HEK293 (cell line): ENCODE results near the gene FKRP.

ENCODE experiments used
- BCL11A ChIP-seq: fragments of 450-650 bp; formaldehyde crosslinking; IDR thresholded peaks from 2 replicates; pipeline ENCODE4 v1.5.1; 2016; ENCODE audit warnings: low read depth, missing biosample characterization, missing genetic modification characterization
- KLF7 ChIP-seq: fragments of 450-650 bp; formaldehyde crosslinking; IDR thresholded peaks from 2 replicates; pipeline ENCODE4 v1.5.1; 2016; ENCODE audit warnings: missing biosample characterization, missing genetic modification characterization, borderline replicate concordance
- KLF9 ChIP-seq: fragments of 450-650 bp; formaldehyde crosslinking; IDR thresholded peaks from 2 replicates; pipeline ENCODE4 v1.5.1; 2016; ENCODE audit warnings: missing biosample characterization, missing genetic modification characterization, low read depth
- SP2 ChIP-seq: fragments of 450-650 bp; formaldehyde crosslinking; IDR thresholded peaks from 2 replicates; pipeline ENCODE4 v1.5.1; 2016; ENCODE audit warnings: missing biosample characterization, missing genetic modification characterization
- WT1 ChIP-seq: fragments of 450-650 bp; formaldehyde crosslinking; IDR thresholded peaks from 2 replicates; pipeline ENCODE4 v1.5.1; 2016; ENCODE audit warnings: missing biosample characterization, missing genetic modification characterization
- YY2 ChIP-seq: fragments of 450-650 bp; formaldehyde crosslinking; IDR thresholded peaks from 2 replicates; pipeline ENCODE4 v1.5.1; 2016; ENCODE audit warnings: missing biosample characterization, missing genetic modification characterization
- ZBTB6 ChIP-seq: fragments of 450-650 bp; formaldehyde crosslinking; IDR thresholded peaks from 2 replicates; pipeline ENCODE4 v1.5.1; 2017; ENCODE audit warnings: missing biosample characterization, missing genetic modification characterization
- ZNF174 ChIP-seq: fragments of 450-650 bp; formaldehyde crosslinking; IDR thresholded peaks from 2 replicates; pipeline ENCODE4 v1.5.0; 2017; ENCODE audit warnings: missing biosample characterization, mild to moderate bottlenecking, missing genetic modification characterization
- ZNF221 ChIP-seq: fragments of 450-650 bp; formaldehyde crosslinking; IDR thresholded peaks from 2 replicates; pipeline ENCODE4 v1.5.1; 2017; ENCODE audit warnings: missing biosample characterization, missing genetic modification characterization, borderline replicate concordance
- ZNF223 ChIP-seq: fragments of 450-650 bp; formaldehyde crosslinking; IDR thresholded peaks from 2 replicates; pipeline ENCODE4 v1.5.1; 2016; ENCODE audit warnings: missing biosample characterization, missing genetic modification characterization
- ZNF23 ChIP-seq: fragments of 450-650 bp; formaldehyde crosslinking; IDR thresholded peaks from 2 replicates; pipeline ENCODE4 v1.5.1; 2016; ENCODE audit warnings: missing biosample characterization, missing genetic modification characterization, borderline replicate concordance
- ZNF292 ChIP-seq: fragments of 450-650 bp; formaldehyde crosslinking; IDR thresholded peaks from 2 replicates; pipeline ENCODE4 v1.5.1; 2016; ENCODE audit warnings: low read depth, missing biosample characterization, missing genetic modification characterization, borderline replicate concordance
- ZNF335 ChIP-seq: fragments of 450-650 bp; formaldehyde crosslinking; conservative IDR thresholded peaks from 2 replicates; pipeline ENCODE4 v1.5.1; 2016; ENCODE audit warnings: missing biosample characterization, missing genetic modification characterization
- ZNF341 ChIP-seq: fragments of 450-650 bp; formaldehyde crosslinking; IDR thresholded peaks from 2 replicates; pipeline ENCODE4; 2016; ENCODE audit warnings: low read depth, missing biosample characterization, missing genetic modification characterization
- ZNF416 ChIP-seq: fragments of 450-650 bp; formaldehyde crosslinking; IDR thresholded peaks from 2 replicates; pipeline ENCODE4 v1.5.1; 2016; ENCODE audit warnings: missing biosample characterization, missing genetic modification characterization
- ZNF561 ChIP-seq: fragments of 450-650 bp; IDR thresholded peaks from 2 replicates; pipeline ENCODE4 v1.5.1; 2018; ENCODE audit warnings: missing biosample characterization, missing genetic modification characterization, borderline replicate concordance
- ZNF623 ChIP-seq: fragments of 450-650 bp; formaldehyde crosslinking; IDR thresholded peaks from 2 replicates; pipeline ENCODE4 v1.5.1; 2016; ENCODE audit warnings: missing biosample characterization, missing genetic modification characterization
- ZNF626 ChIP-seq: fragments of 450-650 bp; sonication (Bioruptor Pico); formaldehyde crosslinking; IDR thresholded peaks from 2 replicates; pipeline ENCODE4 v1.5.1; 2018; ENCODE audit warnings: missing biosample characterization, missing genetic modification characterization, inconsistent platforms
- ZNF768 ChIP-seq: fragments of 450-650 bp; formaldehyde crosslinking; IDR thresholded peaks from 2 replicates; pipeline ENCODE4 v1.5.1; 2018; ENCODE audit warnings: missing biosample characterization, mild to moderate bottlenecking, missing genetic modification characterization
- ZSCAN23 ChIP-seq: fragments of 450-650 bp; formaldehyde crosslinking; IDR thresholded peaks from 2 replicates; pipeline ENCODE4 v1.5.1; 2016; ENCODE audit warnings: missing biosample characterization, missing genetic modification characterization
- TF ChIP-seq, protein P1 (sequence below): fragments of 450-650 bp; formaldehyde crosslinking; IDR thresholded peaks from 2 replicates; pipeline ENCODE4 v1.5.1; 2016; ENCODE audit warnings: missing biosample characterization, missing genetic modification characterization
- TF ChIP-seq, protein P2 (sequence below): fragments of 450-650 bp; formaldehyde crosslinking; IDR thresholded peaks from 2 replicates; pipeline ENCODE4 v1.5.1; 2016; ENCODE audit warnings: missing biosample characterization, missing genetic modification characterization
- TF ChIP-seq, protein P3 (sequence below): fragments of 450-650 bp; formaldehyde crosslinking; IDR thresholded peaks from 2 replicates; pipeline ENCODE4 v1.5.1; 2016; ENCODE audit warnings: missing biosample characterization, missing genetic modification characterization
- TF ChIP-seq, protein P4 (sequence below): fragments of 450-650 bp; formaldehyde crosslinking; IDR thresholded peaks from 2 replicates; pipeline ENCODE4 v1.5.1; 2016; ENCODE audit warnings: missing biosample characterization, missing genetic modification characterization
- TF ChIP-seq, protein P5 (sequence below): fragments of 450-650 bp; formaldehyde crosslinking; IDR thresholded peaks from 2 replicates; pipeline ENCODE4 v1.5.1; 2016; ENCODE audit warnings: missing biosample characterization, missing genetic modification characterization

The FKRP gene

GRCh38 chr19:46697204-46697960, 48.5 kb upstream of the FKRP start (continued):
- TF ChIP-seq, protein P1, sequence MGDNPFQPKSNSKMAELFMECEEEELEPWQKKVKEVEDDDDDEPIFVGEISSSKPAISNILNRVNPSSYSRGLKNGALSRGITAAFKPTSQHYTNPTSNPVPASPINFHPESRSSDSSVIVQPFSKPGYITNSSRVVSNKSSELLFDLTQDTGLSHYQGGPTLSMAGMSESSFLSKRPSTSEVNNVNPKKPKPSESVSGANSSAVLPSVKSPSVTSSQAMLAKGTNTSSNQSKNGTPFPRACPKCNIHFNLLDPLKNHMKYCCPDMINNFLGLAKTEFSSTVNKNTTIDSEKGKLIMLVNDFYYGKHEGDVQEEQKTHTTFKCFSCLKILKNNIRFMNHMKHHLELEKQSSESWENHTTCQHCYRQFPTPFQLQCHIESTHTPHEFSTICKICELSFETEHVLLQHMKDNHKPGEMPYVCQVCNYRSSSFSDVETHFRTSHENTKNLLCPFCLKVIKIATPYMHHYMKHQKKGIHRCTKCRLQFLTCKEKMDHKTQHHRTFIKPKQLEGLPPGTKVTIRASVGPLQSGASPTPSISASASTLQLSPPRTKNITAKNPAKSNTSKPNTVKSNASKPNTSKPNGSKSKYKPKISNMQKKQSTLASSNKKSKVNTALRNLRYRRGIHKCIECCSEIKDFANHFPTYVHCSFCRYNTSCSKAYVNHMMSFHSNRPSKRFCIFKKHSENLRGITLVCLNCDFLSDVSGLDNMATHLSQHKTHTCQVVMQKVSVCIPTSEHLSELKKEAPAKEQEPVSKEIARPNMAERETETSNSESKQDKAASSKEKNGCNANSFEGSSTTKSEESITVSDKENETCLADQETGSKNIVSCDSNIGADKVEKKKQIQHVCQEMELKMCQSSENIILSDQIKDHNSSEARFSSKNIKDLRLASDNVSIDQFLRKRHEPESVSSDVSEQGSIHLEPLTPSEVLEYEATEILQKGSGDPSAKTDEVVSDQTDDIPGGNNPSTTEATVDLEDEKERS (tag by site-specific recombination) = no peak
- TF ChIP-seq ZNF626 (tag by site-specific recombination) (no peak), YY2 (tag by site-specific recombination) (no peak), ZSCAN23 (tag by site-specific recombination) (no peak), ZNF335 (tag by site-specific recombination) (no peak), WT1 (no peak), ZNF221 (tag by site-specific recombination) (no peak), ZBTB6 (tag by site-specific recombination) (peak; percentile 43; the same call in 1 of the 2 replicates), ZNF223 (tag by site-specific recombination) (no peak), ZNF416 (tag by site-specific recombination) (no peak), BCL11A (tag by site-specific recombination) (no peak), ZNF292 (tag by site-specific recombination) (no peak), ZNF623 (tag by site-specific recombination) (no peak), KLF9 (tag by site-specific recombination) (peak; percentile 73), ZNF561 (no peak), SP2 (tag by site-specific recombination) (peak; percentile 93), ZNF768 (tag by site-specific recombination) (no peak), ZNF341 (tag by site-specific recombination) (no peak), ZNF23 (tag by site-specific recombination) (no peak), KLF7 (0 out of 2 replicates have a peak, but pooled peaks have one; percentile 9), ZNF174 (no peak)
- TF ChIP-seq, protein P2, sequence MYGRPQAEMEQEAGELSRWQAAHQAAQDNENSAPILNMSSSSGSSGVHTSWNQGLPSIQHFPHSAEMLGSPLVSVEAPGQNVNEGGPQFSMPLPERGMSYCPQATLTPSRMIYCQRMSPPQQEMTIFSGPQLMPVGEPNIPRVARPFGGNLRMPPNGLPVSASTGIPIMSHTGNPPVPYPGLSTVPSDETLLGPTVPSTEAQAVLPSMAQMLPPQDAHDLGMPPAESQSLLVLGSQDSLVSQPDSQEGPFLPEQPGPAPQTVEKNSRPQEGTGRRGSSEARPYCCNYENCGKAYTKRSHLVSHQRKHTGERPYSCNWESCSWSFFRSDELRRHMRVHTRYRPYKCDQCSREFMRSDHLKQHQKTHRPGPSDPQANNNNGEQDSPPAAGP (tag by site-specific recombination) = peak; percentile 17; the same call in 1 of the 2 replicates
- TF ChIP-seq, protein P3, sequence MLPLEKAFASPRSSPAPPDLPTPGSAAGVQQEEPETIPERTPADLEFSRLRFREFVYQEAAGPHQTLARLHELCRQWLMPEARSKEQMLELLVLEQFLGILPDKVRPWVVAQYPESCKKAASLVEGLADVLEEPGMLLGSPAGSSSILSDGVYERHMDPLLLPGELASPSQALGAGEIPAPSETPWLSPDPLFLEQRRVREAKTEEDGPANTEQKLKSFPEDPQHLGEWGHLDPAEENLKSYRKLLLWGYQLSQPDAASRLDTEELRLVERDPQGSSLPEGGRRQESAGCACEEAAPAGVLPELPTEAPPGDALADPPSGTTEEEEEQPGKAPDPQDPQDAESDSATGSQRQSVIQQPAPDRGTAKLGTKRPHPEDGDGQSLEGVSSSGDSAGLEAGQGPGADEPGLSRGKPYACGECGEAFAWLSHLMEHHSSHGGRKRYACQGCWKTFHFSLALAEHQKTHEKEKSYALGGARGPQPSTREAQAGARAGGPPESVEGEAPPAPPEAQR (tag by site-specific recombination) = no peak
- TF ChIP-seq, protein P4, sequence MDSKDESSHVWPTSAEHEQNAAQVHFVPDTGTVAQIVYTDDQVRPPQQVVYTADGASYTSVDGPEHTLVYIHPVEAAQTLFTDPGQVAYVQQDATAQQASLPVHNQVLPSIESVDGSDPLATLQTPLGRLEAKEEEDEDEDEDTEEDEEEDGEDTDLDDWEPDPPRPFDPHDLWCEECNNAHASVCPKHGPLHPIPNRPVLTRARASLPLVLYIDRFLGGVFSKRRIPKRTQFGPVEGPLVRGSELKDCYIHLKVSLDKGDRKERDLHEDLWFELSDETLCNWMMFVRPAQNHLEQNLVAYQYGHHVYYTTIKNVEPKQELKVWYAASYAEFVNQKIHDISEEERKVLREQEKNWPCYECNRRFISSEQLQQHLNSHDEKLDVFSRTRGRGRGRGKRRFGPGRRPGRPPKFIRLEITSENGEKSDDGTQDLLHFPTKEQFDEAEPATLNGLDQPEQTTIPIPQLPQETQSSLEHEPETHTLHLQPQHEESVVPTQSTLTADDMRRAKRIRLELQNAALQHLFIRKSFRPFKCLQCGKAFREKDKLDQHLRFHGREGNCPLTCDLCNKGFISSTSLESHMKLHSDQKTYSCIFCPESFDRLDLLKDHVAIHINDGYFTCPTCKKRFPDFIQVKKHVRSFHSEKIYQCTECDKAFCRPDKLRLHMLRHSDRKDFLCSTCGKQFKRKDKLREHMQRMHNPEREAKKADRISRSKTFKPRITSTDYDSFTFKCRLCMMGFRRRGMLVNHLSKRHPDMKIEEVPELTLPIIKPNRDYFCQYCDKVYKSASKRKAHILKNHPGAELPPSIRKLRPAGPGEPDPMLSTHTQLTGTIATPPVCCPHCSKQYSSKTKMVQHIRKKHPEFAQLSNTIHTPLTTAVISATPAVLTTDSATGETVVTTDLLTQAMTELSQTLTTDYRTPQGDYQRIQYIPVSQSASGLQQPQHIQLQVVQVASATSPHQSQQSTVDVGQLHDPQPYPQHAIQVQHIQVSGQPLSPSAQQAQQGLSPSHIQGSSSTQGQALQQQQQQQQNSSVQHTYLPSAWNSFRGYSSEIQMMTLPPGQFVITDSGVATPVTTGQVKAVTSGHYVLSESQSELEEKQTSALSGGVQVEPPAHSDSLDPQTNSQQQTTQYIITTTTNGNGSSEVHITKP (tag by site-specific recombination) = peak; percentile 82
- TF ChIP-seq, protein P5, sequence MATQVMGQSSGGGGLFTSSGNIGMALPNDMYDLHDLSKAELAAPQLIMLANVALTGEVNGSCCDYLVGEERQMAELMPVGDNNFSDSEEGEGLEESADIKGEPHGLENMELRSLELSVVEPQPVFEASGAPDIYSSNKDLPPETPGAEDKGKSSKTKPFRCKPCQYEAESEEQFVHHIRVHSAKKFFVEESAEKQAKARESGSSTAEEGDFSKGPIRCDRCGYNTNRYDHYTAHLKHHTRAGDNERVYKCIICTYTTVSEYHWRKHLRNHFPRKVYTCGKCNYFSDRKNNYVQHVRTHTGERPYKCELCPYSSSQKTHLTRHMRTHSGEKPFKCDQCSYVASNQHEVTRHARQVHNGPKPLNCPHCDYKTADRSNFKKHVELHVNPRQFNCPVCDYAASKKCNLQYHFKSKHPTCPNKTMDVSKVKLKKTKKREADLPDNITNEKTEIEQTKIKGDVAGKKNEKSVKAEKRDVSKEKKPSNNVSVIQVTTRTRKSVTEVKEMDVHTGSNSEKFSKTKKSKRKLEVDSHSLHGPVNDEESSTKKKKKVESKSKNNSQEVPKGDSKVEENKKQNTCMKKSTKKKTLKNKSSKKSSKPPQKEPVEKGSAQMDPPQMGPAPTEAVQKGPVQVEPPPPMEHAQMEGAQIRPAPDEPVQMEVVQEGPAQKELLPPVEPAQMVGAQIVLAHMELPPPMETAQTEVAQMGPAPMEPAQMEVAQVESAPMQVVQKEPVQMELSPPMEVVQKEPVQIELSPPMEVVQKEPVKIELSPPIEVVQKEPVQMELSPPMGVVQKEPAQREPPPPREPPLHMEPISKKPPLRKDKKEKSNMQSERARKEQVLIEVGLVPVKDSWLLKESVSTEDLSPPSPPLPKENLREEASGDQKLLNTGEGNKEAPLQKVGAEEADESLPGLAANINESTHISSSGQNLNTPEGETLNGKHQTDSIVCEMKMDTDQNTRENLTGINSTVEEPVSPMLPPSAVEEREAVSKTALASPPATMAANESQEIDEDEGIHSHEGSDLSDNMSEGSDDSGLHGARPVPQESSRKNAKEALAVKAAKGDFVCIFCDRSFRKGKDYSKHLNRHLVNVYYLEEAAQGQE (tag by site-specific recombination) = peak; percentile 47; the same call in 1 of the 2 replicates
